Heart left ventricle (tissue), 13 donors: ENCODE results near the gene ST7.

Experiments
- CTCF ChIP-seq, 12 donors: fragments of 200-600 bp; sonication (generic) in 4 of 12; IDR thresholded peaks; one replicate each; pipeline versions ENCODE4 v1.5.0 to v1.8.0; 2018 to 2022; ENCODE audit warnings: antibody characterized with exemption in 12 of 12, mild to moderate bottlenecking in 5 of 12
- POLR2A ChIP-seq, 2 donors: fragments of 450-650 bp; IDR thresholded peaks; one replicate each; pipeline ENCODE4 v1.6.1; 2017; ENCODE audit warnings: antibody characterized with exemption in 2 of 2, mild to moderate bottlenecking in 2 of 2, moderate library complexity in 2 of 2
- donor health status: ischemic (EF 13 %, LVEDD 7.1; RV severe dilation, severe dysfunction).
- donor health status: DM: no; HTN: yes; CAD: no.
- donor health status: DM: no; HTN: no; CAD: no.
- donor health status: ischemic (EF 25% LVEDD 6.9; RV normal size, moderate dysfunction).
- donor health status: ischemic (EF 25% LVEDD 5.7; RV mildly dilated, moderate dysfunction).
- donor health status: ischemic (EF 35%, LVEDD 5.7; RV mildly dilated, moderate dysfunction).
- donor health status: nonischemic (EF 11% LVEDD 7.7; RV severe dilation, severe dysfunction).
- donor health status: DM: yes; HTN: yes; CAD: no.
- donor health status: PGD.
- donor health status: ischemic (EF 29% LVEDD 5.4; RV normal size, mild dysfunction).
- donor health status: nonischemic (EF 23%, LVEDD 6.1; RV moderate dilation, normal function).

GRCh38 chr7:117076426-117076943 lies 123.2 kb downstream of the ST7 start:
- TF ChIP-seq POLR2A (IDR thresholded peaks at IDR 0.05): no peak
- no peak for TF ChIP-seq CTCF (IDR thresholded peaks at IDR 0.05)
